ENCODE results near the gene FIBIN. TPM values are rescaled to one million over a fixed set of nuclear protein-coding genes. Genes with fewer than 3 reads are reported as not detected.

The FIBIN gene
- total RNA-seq, 6 experiments from 2014 or later = 38.9 to 101 (median 40.4) TPM

DNA sequence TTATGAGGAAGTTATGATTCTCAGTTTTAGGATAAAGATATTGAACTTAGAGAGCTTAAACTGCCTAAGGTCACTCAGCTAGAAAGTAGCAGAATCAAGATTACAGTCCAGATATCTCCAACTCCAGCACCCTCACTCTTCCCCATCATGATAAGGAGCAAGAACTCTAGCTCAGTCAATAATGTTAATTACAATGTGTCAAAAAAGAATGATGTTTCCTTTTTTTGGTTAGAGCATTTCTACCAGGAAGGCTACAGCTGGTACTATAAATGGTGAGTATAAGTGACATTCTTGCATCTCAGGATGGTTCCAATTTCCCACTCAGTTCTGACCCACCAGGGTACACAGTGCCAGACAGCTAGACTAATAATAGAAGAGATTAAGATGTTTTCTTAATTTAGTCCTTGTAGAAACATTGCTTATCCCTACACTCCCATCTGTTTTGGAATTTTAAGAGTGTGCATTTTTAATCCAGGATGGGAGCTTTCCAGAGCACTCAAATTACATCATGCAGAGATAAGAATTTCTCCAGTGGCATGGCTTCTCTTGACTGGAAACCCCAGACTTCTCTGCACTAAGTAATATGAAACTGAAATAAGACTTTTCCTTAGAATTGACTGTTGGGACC, 25.1 kb downstream of the FIBIN start:
- TF ChIP-seq, protein P1, sequence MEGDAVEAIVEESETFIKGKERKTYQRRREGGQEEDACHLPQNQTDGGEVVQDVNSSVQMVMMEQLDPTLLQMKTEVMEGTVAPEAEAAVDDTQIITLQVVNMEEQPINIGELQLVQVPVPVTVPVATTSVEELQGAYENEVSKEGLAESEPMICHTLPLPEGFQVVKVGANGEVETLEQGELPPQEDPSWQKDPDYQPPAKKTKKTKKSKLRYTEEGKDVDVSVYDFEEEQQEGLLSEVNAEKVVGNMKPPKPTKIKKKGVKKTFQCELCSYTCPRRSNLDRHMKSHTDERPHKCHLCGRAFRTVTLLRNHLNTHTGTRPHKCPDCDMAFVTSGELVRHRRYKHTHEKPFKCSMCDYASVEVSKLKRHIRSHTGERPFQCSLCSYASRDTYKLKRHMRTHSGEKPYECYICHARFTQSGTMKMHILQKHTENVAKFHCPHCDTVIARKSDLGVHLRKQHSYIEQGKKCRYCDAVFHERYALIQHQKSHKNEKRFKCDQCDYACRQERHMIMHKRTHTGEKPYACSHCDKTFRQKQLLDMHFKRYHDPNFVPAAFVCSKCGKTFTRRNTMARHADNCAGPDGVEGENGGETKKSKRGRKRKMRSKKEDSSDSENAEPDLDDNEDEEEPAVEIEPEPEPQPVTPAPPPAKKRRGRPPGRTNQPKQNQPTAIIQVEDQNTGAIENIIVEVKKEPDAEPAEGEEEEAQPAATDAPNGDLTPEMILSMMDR (IDR thresholded peaks at IDR 0.05) = no peak
- peaks cover 4% of the 10 kb centered on the region for H3K4me1 Mint-ChIP-seq (ENCODE audit: low read depth)
- H3K27me3 Mint-ChIP-seq (ENCODE audit: insufficient read depth) = peaks cover 2% of the 10 kb centered on the region; the same call in 1 of the 2 replicates
- no peaks in the 10 kb centered on the region for H3K36me3 Mint-ChIP-seq (ENCODE audit: low read depth)
- H3K9me3 Mint-ChIP-seq = no peaks in the 10 kb centered on the region
- H3K4me3 Mint-ChIP-seq = no peak overlapping the region
- DNase-seq = no peak
- no peak overlapping the region for H3K27ac Mint-ChIP-seq

DNA sequence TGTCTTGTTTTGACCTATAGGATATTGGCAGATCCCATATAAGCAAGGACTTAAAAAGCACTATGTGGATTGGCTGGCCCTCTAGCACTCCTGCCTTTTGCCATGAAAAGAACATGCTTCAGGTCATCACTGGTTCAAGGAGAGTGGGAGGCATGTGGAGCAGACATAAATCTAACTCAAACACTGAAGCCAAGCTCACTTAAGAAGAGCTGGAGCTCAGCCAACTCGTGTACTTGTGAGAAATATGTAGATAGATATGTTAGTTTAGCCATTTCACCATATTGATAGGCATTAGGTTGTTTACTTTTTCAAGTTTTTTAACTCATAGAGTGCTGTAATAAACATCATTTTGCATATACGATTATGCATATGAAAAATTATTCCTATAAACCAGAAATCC, 26.8 kb downstream of the FIBIN start:
- Mint-ChIP-seq H3K4me1 (ENCODE audit: low read depth) (no peaks in the 10 kb centered on the region), H3K27ac (no peak overlapping the region), H3K36me3 (ENCODE audit: low read depth) (no peaks in the 10 kb centered on the region), H3K9me3 (no peaks in the 10 kb centered on the region), H3K27me3 (ENCODE audit: insufficient read depth) (peaks cover 2% of the 10 kb centered on the region; the same call in 1 of the 2 replicates), H3K4me3 (no peak overlapping the region)
- DNase-seq = no peak
- TF ChIP-seq, protein P1 (IDR thresholded peaks at IDR 0.05) = no peak

DNA sequence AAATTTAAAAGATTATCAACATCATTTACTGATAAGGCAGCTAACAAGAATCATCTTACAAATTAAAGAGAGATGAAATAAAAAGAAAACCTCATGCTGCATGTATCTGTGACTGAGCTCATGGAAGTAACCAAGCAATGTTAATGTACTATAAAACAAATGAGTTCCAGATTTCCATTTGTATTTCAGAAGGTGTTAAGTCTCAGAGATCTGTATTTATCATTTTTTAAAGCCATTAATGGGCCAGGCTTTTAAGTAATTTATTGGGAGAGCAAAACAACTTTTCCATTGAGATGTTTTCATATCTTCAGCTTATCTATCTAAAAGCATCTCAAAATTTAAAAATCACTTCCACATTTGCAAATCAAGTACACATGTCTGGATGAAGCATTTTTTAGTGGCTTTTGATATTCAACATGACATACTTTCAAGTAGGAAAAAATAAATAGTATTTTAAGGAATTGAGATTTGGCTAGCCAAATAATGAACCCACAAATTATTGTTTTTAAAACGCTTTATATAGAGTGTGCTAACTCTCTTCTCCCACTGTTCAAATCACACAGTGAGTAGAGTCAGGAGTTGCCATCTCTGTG, 28.8 kb downstream of the FIBIN start:
- H3K27me3 Mint-ChIP-seq (ENCODE audit: insufficient read depth) = no peaks in the 10 kb centered on the region
- H3K36me3 Mint-ChIP-seq (ENCODE audit: low read depth) = no peaks in the 10 kb centered on the region
- TF ChIP-seq, protein P1 (IDR thresholded peaks at IDR 0.05) = no peak
- no peaks in the 10 kb centered on the region for H3K4me1 Mint-ChIP-seq (ENCODE audit: low read depth)
- no peaks in the 10 kb centered on the region for H3K9me3 Mint-ChIP-seq
- no peak overlapping the region for H3K27ac Mint-ChIP-seq
- no peak overlapping the region for H3K4me3 Mint-ChIP-seq
- no peak for DNase-seq

DNA sequence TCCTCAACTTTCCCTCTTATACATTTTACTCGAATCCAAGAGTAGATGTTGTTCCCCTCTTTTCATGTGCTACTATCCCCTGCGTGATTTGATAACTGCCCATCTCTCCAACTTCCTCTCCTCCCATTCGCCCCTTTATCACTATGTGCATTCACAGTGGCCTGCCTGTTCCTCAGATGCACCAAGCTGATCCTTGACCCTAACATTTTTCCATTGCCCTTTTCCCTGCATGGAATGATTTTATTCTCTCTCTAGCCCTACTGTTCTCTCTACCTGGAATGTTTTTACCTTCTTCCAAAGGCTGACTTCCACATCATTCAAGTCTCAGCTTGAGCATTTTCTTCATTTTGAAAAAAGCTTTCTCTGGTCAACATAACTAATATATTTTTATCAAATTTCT, 31.0 kb downstream of the FIBIN start:
- Mint-ChIP-seq H3K9me3 (no peaks in the 10 kb centered on the region), H3K36me3 (ENCODE audit: low read depth) (no peaks in the 10 kb centered on the region), H3K4me1 (ENCODE audit: low read depth) (peaks cover 6% of the 10 kb centered on the region; the same call in 1 of the 2 replicates), H3K4me3 (no peak overlapping the region), H3K27me3 (ENCODE audit: insufficient read depth) (no peaks in the 10 kb centered on the region), H3K27ac (no peak overlapping the region)
- no peak for DNase-seq
- TF ChIP-seq, protein P1 (IDR thresholded peaks at IDR 0.05) = no peak

DNA sequence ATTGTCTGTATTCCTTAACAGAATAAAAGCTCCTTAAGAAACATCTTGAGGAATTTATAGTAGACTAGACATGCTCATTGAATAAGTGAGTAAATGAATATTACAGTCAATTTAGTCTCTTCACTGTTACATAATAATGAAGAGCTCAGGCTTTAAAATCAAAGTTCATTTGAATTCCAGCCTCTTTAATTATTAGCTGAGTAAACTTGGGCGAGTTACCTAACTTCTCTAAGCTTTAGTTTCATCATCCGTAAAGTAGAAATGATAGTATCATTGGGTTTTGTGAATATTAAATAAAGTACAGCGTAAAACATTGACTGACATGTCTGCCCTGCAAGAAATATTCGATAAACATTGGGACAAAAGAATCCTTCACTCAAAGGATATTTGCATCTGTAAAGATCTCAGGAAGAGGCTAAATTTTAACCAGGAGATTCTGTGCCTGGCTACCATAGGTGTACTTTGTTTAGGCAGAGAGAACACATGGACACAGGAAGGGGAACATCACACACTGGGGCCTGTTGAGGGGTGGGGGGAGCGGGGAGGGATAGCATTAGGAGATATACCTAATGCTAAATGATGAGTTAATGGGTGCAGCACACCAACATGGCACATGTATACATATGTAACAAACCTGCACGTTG, 31.5 kb downstream of the FIBIN start:
- DNase-seq = no peak
- TF ChIP-seq, protein P1 (IDR thresholded peaks at IDR 0.05) = no peak
- H3K27ac Mint-ChIP-seq = no peak overlapping the region
- no peak overlapping the region for H3K4me3 Mint-ChIP-seq
- H3K9me3 Mint-ChIP-seq = no peaks in the 10 kb centered on the region
- H3K4me1 Mint-ChIP-seq (ENCODE audit: low read depth) = peaks cover 6% of the 10 kb centered on the region; the same call in 1 of the 2 replicates
- H3K27me3 Mint-ChIP-seq (ENCODE audit: insufficient read depth) = no peaks in the 10 kb centered on the region
- no peaks in the 10 kb centered on the region for H3K36me3 Mint-ChIP-seq (ENCODE audit: low read depth)

All from HFFc6 (cell line).